HEK293T (cell line): ENCODE data around the gene C16orf46.

ENCODE experiments used
- CTCF ChIA-PET: fragments of 350-600 bp; formaldehyde crosslinking; extraction: SDS; loops from one replicate; lab custom pipeline; 2021; ENCODE audit warnings: antibody characterized with exemption, inconsistent platforms; lab: Yijun Ruan, JAX
- POLR2A ChIA-PET: fragments of 350-600 bp; formaldehyde crosslinking; extraction: SDS; loops from one replicate; lab custom pipeline; 2020; ENCODE audit warnings: antibody characterized with exemption, inconsistent platforms; lab: Yijun Ruan, JAX
- DNase-seq: peaks from one replicate; pipeline ENCODE4 v3.0.0; 2012; ENCODE audit warnings: mixed read lengths; ENCODE audit errors: extremely low spot score
- ARNT ChIP-seq: fragments of 450-650 bp; IDR thresholded peaks from 2 replicates; pipeline ENCODE4 v1.6.1; 2017; ENCODE audit warnings: mild to moderate bottlenecking
- BHLHE40 ChIP-seq: fragments of 450-650 bp; IDR thresholded peaks from 2 replicates; pipeline ENCODE4 v1.6.1; 2016; ENCODE audit warnings: mild to moderate bottlenecking, moderate library complexity, borderline replicate concordance
- CTBP1 ChIP-seq: fragments of 450-650 bp; IDR thresholded peaks from 2 replicates; pipeline ENCODE4 v1.6.1; 2016; ENCODE audit warnings: borderline replicate concordance
- ELF4 ChIP-seq: fragments of 450-650 bp; IDR thresholded peaks from 2 replicates; pipeline ENCODE4 v1.6.1; 2017; ENCODE audit warnings: antibody characterized with exemption
- FOXA1 ChIP-seq: fragments of 450-650 bp; IDR thresholded peaks from 2 replicates; pipeline ENCODE4 v1.6.1; 2016; ENCODE audit warnings: mild to moderate bottlenecking
- FOXK2 ChIP-seq: fragments of 450-650 bp; IDR thresholded peaks from 2 replicates; pipeline ENCODE4 v1.6.1; 2016; ENCODE audit warnings: mild to moderate bottlenecking
- FOXM1 ChIP-seq: fragments of 450-650 bp; IDR thresholded peaks from 2 replicates; pipeline ENCODE4 v1.6.1; 2017; ENCODE audit warnings: mild to moderate bottlenecking, borderline replicate concordance
- HDGF ChIP-seq: fragments of 450-650 bp; IDR thresholded peaks from 2 replicates; pipeline ENCODE4 v1.6.1; 2017; ENCODE audit warnings: antibody characterized with exemption, borderline replicate concordance
- L3MBTL2 ChIP-seq: fragments of 450-650 bp; conservative IDR thresholded peaks from 2 replicates; pipeline ENCODE4 v1.6.1; 2016; ENCODE audit warnings: mild to moderate bottlenecking
- LEF1 ChIP-seq: fragments of 450-650 bp; IDR thresholded peaks from 2 replicates; pipeline ENCODE4 v1.6.1; 2017; ENCODE audit warnings: mild to moderate bottlenecking, borderline replicate concordance
- NFRKB ChIP-seq: fragments of 450-650 bp; IDR thresholded peaks from 2 replicates; pipeline ENCODE4 v1.6.1; 2016; ENCODE audit warnings: mild to moderate bottlenecking, moderate library complexity
- SP1 ChIP-seq: fragments of 450-650 bp; IDR thresholded peaks from 2 replicates; pipeline ENCODE4 v1.6.1; 2017
- SUZ12 ChIP-seq: fragments of 450-650 bp; IDR thresholded peaks from 2 replicates; pipeline ENCODE4 v1.6.1; 2016; ENCODE audit warnings: mild to moderate bottlenecking
- TARDBP ChIP-seq: fragments of 450-650 bp; IDR thresholded peaks from 2 replicates; pipeline ENCODE4 v1.6.1; 2016
- ZNF384 ChIP-seq: fragments of 450-650 bp; IDR thresholded peaks from 2 replicates; pipeline ENCODE4 v1.6.1; 2016
- TF ChIP-seq, protein P1 (sequence below): fragments of 450-650 bp; IDR thresholded peaks from 2 replicates; pipeline ENCODE4 v1.6.1; 2016

The C16orf46 gene

DNA sequence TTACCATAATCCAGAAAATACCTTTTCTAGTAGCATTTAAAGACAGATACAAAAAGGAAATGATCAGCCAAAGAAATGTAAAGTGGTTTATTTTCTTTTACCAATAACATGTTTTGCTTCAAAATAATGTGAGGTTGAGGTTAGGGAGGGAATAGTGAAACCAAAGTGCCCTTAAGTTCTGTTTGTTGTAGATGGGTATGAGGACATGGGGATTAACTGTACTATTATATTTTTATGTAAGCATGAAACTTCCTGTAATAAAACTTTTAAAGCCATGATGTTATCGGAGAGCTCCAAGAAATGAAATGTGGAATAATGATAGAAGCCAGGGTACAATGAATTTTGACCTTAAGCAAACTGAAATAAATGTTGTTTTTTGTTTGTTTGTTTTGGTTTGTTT, 9.9 kb downstream of the C16orf46 start:
- CTCF ChIA-PET = no interaction called here
- TF ChIP-seq ELF4 (no peak), SUZ12 (no peak), L3MBTL2 (no peak), BHLHE40 (no peak), FOXA1 (no peak), ZNF384 (no peak)
- TF ChIP-seq, protein P1, sequence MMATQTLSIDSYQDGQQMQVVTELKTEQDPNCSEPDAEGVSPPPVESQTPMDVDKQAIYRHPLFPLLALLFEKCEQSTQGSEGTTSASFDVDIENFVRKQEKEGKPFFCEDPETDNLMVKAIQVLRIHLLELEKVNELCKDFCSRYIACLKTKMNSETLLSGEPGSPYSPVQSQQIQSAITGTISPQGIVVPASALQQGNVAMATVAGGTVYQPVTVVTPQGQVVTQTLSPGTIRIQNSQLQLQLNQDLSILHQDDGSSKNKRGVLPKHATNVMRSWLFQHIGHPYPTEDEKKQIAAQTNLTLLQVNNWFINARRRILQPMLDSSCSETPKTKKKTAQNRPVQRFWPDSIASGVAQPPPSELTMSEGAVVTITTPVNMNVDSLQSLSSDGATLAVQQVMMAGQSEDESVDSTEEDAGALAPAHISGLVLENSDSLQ = no peak
- DNase-seq = no peak
- POLR2A ChIA-PET = interaction anchor here (1.1 kb wide), 1 partner anchor 9 kb away, joined by 5 read pairs; the partner anchor contains the start of gene C16orf46

DNA sequence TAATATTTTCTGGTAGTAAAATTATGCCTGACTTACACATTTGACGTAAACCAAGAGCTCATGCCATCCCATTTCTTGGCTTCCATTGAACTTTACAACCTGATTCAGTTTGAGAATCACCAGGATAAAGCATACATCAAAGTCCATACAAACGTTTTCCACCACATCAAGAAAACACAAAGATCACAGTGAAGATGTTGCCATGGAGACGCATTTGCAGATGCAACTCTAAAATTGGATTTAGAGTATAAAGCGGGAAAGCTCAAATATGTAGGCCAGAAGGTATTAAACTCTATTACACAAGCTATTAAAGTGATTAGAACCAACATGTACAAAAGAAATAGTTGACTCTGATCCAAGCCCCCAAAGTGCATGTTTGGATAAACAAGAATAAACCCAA, 10.4 kb downstream of the C16orf46 start:
- CTCF ChIA-PET = interaction anchor here (0.7 kb wide), 1 partner anchor 164 kb away, joined by 3 read pairs; no protein-coding TSS in a partner anchor
- POLR2A ChIA-PET = interaction anchor here (1.1 kb wide), 1 partner anchor 10 kb away, joined by 5 read pairs; the partner anchor contains the start of gene C16orf46
- TF ChIP-seq, protein P1 = no peak
- TF ChIP-seq SUZ12 = no peak
- no peak for TF ChIP-seq ZNF384
- no peak for TF ChIP-seq CTBP1
- TF ChIP-seq TARDBP = no peak
- TF ChIP-seq HDGF = no peak
- DNase-seq = no peak

DNA sequence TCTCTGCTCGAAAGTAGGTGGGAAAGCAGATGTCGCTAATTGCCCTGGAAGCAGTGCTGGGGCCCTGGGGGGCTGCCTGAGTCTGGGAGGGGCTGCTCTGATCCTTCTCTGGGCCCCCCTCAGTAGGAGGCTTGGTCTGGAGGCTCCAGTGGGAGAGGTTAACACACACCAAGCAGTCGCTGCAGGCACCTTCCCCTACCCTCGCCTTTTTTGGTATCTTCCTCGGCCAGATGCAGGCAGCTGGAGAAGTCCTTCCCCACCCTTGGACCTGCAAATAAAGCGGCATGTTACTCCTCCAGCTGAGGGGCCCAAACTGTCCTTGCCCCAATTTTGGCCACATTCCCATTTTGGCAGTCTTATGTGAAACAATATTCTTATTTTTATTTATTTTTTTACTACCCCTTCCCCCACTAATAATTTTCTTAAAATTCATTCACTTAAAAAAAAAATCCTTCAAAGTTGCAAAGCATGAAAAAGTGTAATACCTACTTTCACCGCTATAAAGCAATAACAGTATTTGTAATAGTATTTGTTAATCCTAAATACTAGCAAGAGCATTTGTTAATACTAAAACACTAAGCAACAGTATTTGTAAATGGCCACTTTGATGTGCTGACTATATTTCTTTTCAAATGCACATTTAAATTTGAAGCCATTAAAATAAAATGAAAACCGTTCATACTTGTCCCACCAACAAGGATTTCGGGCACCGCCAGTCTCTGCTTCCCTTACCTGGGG, 15.0 kb downstream of the C16orf46 start:
- DNase-seq = no peak
- TF ChIP-seq NFRKB = no peak
- no peak for TF ChIP-seq SP1
- no peak for TF ChIP-seq CTBP1
- TF ChIP-seq, protein P1 = no peak
- no peak for TF ChIP-seq FOXK2
- no peak for TF ChIP-seq LEF1
- no peak for TF ChIP-seq SUZ12
- no peak for TF ChIP-seq BHLHE40
- ChIA-PET POLR2A (no interaction called here), CTCF (no interaction called here)

DNA sequence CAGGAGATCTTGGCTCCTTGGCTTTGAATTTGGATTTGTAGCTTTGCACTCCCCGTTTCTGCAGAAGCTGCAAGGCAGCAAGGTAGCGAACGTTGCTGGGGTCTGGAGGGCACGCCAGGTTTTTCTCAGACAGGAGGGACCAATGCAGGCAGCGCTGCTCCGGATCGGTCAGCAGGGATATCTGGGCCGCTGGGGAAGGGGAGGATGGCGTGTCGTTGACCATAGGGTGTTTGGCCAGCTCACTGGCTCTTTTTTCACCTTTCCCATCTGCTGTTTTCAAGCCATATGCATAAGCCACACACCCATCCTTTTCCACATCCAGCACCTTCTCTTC, 15.8 kb downstream of the C16orf46 start:
- DNase-seq = no peak
- ChIA-PET CTCF (no interaction called here), POLR2A (no interaction called here)
- no peak for TF ChIP-seq CTBP1
- no peak for TF ChIP-seq FOXK2
- TF ChIP-seq BHLHE40 = no peak
- no peak for TF ChIP-seq L3MBTL2
- no peak for TF ChIP-seq ZNF384
- TF ChIP-seq LEF1 = no peak
- TF ChIP-seq, protein P1 = no peak
- no peak for TF ChIP-seq FOXM1
- no peak for TF ChIP-seq SP1
- TF ChIP-seq SUZ12 = no peak
- TF ChIP-seq NFRKB = no peak
- TF ChIP-seq FOXA1 = no peak
- TF ChIP-seq HDGF = no peak
- TF ChIP-seq TARDBP = no peak
- TF ChIP-seq ELF4 = no peak

DNA sequence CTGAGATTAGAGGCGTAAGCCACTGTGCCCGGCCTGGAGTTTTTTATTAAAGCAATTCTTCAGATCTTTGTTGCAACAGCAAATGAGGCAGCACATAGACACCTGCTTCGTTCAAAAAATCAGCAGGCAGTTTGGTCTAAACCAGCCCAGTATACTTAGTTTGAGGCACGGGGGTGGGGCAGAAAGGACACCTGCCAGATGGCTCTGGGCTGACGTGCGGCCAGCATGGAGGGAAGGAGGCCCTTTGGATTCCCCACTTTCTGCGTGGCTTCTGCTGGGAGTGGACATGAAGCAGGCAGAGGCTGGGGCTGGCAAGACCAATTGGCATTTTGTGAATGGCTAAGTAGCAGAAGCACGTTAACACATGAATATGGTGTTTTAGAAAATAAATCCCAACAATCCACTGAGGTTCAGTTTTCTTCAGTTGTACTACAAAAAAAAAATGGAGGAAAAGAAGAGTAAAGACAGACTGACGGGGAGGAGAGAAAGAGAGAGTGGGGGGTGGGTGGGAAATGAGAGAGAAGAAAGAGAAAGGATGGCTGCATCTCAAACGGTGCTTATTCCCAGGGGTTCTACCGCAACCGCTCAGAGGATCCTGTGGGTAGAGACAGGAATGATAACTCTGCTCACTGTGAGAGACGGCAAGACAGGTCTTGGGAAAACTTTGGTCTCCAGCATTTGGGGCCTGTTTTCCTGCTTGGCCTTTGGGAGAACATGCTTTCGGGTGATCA, 16.3 kb downstream of the C16orf46 start:
- ChIA-PET POLR2A (interaction anchor here (1.7 kb wide), 1 partner anchor 16 kb away, joined by 6 read pairs; the partner anchor contains the start of gene C16orf46), CTCF (no interaction called here)
- TF ChIP-seq FOXK2 (no peak), LEF1 (no peak), L3MBTL2 (no peak), ARNT (no peak), NFRKB (no peak), SP1 (no peak), CTBP1 (no peak), FOXA1 (no peak), HDGF (no peak), SUZ12 (no peak), BHLHE40 (no peak), ELF4 (no peak), TARDBP (no peak), FOXM1 (no peak)
- TF ChIP-seq, protein P1 = no peak
- no peak for DNase-seq
